Measurements from ENCODE around the gene SERPINC1. TPM values are rescaled to one million over a fixed set of nuclear protein-coding genes. Genes with fewer than 3 reads are reported as not detected.
"Not testable (repeated sequence)": the region's sequence is repeated elsewhere in the genome, so short reads cannot be mapped to it uniquely, and the experiment has no call there.

SERPINC1 gene
- total RNA-seq, 1 donor from 2014 or later: not detected

GRCh38 chr1:173889885-173890284 is 27.2 kb downstream of the SERPINC1 start:
- DNase-seq: no peak

- DNase-seq: no peak
Observed at GRCh38 chr1:173888749-173889148, 28.4 kb downstream of the SERPINC1 start.

DNA sequence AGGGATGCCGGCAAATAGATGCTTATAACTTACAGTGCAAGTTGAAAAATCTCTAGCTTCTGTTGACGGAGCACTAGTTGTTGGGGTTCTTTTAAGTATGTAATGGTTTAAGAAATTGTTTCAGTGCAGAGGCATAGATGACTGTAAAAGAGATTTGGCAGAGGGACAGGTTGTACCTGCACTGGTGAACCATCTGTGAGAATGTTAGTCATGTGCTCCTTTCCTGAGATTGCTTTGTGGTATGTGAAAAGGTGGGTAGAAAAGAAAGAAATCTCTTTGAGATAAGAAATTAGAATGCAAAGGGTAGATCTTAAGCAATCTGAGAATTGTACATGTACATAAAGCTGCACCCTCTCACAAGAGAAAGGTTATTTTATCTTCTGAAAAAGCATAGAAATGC is 29.5 kb downstream of the SERPINC1 start:
- no peak for DNase-seq

DNA sequence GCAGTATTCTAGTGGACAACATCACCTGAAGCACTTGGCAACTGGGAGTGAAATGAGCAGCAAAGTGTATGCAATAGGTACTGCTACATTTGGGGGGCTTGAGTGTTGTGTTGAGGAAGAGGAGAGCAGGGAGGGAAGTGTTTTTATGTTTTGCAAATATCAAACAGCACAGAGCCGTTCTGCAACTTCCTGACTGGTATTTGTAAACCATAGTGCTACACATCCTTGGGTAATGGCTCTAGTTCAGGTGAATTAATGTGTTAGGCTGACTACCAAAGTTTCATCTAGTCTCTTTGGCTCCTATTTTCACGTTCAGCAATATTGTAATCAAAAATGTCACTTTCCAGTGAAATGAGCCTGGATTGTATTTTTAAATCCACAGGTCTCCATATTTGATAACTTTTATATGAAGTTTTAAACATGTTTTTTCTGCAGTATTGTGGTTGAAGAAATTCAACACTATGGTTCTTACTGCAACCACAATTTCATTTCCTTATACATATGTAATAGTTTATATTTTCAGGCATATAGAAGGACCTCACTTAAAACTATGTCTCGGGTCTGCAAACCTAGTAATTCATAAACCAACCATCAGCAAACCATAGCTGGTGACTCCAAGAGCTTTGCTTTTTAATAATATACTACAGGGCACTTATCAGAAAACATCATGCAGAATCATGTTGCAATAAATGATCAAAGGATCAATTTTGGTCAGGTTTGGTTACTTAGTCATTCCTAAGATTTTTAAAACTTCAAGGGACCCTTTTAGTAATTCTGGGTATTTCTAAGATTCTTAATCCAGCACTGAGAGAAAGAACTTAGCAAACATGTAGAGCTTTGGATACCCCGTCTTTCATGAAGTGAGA is 30.1 kb downstream of the SERPINC1 start:
- DNase-seq: no peak

- DNase-seq: no peak
Observed at GRCh38 chr1:173884701-173885100, 32.4 kb downstream of the SERPINC1 start.

DNA sequence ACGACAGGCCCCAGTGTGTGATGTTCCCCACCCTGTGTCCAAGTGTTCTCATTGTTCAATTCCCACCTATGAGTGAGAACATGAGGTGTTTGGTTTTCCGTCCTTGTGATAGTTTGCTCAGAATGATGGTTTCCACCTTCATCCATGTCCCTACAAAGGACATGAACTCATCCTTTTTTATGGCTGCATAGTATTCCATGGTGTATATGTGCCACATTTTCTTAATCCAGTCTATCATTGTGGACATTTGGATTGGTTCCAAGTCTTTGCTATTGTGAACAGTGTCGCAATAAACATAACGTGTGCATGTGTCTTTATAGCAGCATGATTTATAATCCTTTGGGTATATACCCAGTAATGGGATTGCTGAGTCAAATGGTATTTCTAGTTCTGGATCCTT is 36.0 kb downstream of the SERPINC1 start:
- not testable (repeated sequence) for DNase-seq

- no peak for DNase-seq
Observed at GRCh38 chr1:173878251-173878650, 38.9 kb downstream of the SERPINC1 start.

GRCh38 chr1:173876732-173877131 is 40.4 kb downstream of the SERPINC1 start:
- no peak for DNase-seq

DNA sequence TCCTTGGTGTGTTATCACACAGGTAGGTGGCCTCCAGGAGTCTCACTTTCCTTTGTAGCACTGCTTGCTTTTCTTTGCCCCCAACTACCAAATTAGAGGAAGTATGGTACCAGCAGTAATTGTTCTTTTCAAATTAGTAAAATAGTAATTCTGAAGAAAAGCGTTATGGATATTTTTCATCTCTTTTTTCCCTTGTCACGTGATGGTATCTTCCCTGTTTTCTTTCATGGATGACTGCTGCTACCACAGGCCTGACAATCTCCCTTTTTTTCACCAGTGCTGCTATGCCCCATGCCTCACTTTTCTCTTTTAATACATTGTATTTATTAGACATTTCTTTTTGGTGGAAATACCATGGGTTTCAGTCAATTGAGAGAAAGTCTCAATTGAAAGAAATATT is 45.6 kb downstream of the SERPINC1 start:
- DNase-seq: no peak

DNA sequence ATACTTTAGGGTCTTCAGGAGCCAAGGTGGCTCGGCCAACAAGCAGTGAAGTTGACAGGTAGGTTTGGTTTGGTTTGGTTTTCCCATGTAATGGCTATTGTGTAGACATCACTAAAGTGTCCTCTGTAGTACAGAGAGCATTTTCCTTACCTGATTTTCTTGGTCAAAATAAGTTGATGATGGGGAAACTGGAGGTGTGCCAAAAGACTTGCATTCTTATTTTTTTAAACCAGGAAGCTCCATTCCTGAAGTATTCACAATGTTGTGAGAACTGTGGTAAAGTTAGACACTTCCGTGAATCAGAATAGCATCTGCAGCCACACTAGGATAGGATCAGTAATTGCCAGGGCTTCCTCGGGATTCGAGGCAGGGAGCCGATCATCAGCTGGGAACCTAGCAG is 46.0 kb downstream of the SERPINC1 start:
- DNase-seq: peak; percentile 66

GRCh38 chr1:173870252-173871075 is 46.7 kb downstream of the SERPINC1 start:
- DNase-seq: peak; percentile 79

DNA sequence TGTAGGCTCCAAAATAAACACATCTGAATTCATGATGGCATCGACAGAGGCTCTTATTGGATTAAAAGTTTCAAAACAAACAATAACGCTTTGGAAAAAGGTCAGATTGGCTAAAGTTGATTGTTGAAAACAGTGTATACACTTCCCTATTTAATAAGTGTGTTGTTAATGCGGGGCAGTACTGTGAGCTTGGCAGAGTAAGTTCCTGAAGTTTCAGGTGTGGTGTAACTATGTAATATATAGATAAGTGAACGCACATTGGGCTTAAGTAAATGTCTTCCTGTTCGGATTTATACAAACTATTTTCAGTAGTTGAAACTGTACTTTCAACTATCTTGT is 48.1 kb downstream of the SERPINC1 start:
- DNase-seq: no peak

GRCh38 chr1:173868266-173869020 is 48.7 kb downstream of the SERPINC1 start, which contains the start of gene ZBTB37:
TSS of gene ZBTB37 (plus strand) at chr1:173868380. CDS start at chr1:173870226, 1,846 bp downstream.
- peak; percentile 71 for DNase-seq

DNA sequence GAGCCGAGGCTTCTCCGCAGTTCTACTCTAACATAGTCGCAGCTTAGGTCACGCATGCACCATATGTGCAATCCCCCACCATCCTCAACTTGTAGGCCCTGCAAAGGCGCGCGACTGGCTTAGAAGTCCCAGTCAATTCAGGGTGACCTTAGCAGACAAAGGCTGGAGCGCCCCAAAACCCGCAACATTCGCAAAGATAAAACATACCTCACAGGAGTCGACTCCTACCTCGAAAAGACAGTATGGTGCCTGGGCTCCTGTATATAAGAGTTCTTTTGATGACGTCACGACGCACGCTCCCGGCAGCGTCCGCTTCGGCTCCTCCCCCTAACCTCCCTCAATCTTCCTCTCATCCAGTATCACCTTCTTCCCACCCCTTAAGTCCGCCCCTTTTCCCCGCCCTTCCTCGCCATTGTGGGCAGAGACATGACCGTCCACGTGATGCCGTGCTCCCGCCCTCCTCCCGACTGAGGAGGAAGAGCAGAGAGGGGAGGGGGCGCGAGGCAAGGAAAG is 49.3 kb downstream of the SERPINC1 start, which contains the start of gene GAS5:
Gene GAS5, minus strand, starts transcription at position 237 of the 513 bp plus-strand sequence.
- peak; percentile 100 for DNase-seq

DNA sequence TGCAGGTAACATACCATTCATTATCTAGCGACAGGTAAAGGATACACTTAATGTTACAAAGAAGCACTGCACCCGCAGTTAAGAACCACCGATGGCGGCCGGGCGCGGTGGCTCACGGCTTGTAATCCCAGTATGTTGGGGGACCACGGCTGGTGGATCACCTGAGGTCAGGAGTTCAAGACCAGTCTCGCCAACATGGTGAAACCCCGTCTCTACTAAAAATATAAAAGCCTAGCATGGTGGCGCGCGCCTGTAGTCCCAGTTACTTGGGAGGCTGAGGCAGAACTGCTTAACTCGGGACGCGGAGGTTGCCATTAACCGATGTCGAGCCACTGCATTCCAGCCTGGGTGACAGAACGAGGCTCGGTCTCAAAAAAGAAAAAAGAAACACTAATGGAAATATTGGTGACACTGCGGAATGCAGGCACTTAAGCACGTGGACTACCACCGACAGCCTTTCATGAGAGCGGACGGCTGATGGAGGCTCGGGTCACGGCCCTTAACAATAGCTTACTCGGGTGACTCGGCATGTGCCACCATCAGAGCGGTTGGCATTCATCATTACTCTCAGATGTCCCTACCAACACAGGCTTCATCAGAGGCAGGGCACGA is 49.9 kb downstream of the SERPINC1 start:
- DNase-seq: peak; percentile 63

DNA sequence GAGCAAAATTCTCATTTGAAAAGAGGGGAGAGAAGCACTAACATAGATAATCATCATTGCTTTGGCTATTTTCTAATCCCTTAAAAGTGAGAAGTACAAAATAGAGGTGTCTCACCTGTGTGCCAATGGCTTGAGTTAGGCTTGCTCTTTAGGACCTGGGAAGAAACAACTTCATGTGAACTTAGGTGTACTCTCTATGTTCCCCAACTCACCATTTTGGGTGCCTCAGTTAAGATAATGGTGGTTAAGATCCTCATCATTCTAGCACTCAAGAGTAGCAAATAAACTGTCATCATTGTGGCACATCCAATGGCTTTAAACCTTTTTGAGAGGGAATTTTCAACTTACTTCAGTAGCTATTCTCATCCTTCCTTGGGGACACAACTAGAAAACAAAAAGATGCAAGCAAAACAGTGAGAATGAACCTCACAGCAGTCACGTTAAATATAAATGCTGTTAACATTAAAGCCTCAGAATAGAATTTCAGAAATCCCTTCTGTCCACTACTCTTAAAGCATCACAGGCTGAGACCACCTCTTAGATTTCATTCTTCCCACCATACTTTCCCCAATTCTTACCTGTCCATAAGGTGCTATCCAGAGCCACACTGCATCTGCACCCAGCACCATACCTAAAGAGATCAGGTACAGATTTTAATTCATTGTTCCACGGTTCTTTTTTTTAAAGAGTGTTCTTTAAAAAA is 50.6 kb downstream of the SERPINC1 start:
- DNase-seq: no peak

- DNase-seq: no peak
Observed at GRCh38 chr1:173865468-173866164, 51.5 kb downstream of the SERPINC1 start.

DNA sequence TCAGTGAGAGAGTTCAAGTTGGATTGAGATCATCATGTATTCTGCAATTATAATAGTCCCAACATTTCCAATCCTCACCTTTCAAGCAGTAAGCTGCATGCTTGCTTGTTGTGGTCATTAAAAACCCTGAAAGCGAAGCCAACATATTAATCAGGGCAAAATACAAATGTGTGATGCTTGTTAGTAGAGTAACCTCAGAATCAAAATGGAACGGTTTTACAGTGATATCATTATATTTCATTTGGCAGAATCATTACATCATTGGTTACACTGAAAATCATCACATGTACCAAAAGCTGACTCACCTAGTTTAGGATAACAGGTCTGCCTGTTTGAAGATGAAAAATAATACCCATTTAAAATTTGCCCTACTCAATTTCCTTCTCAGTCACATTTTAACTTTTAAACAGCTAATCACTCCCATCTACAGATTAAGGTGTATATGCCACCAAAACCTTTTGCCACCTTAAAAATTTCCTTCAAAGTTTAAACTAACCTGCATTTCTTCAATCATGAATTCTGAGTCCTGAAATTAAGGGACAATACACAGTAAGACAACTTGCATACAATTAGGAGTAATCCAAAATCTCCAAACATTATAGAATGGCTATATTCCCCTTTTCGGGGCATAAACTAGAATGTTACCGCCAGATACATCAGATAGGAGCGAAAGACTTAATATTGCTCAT is 52.8 kb downstream of the SERPINC1 start:
- DNase-seq: no peak

- no peak for DNase-seq
Observed at GRCh38 chr1:173863224-173864161, 53.6 kb downstream of the SERPINC1 start.
